ENCODE results near the gene HGFAC.

HGFAC gene

DNA sequence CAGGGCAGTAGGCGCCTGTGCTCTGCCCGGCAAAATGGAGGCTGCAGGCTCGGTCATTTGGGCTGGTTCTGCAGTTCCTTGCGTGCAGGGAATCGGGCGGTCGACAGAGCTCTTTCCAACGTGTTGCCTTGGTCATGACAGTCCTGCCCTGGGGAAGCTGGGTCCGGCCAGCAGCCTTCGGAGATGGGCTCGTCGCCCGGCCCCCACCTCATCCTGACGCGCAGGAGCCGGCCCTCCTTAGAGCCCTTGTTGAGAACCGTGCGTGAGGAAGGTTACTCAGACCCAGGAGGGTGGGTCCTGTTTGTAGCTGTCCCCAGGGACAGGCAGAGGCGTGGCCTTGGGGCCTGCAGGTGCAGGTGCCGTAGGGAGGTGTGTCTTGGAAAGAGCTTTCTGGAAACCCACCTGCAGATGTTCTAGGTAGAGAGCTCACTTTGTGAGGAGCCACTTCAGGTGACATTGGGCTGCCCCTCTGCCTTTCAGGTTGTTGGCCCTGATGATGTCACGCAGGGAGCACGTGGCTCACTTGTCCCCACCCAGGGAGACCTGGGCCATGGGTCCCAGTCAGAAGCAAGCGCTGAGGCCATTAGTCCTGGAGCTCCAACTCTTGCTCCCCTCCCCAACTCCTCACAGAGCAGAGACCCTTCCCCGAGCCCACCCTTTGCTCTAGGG, 15.2 kb upstream of the HGFAC start:
- no peak for DNase-seq (ENCODE audit: low read depth in 2 of 2)

- no peak for DNase-seq (ENCODE audit: low read depth in 2 of 2)
These were observed 14.7 kb upstream of the HGFAC start for GRCh38 chr4:3427134-3427476.

DNA sequence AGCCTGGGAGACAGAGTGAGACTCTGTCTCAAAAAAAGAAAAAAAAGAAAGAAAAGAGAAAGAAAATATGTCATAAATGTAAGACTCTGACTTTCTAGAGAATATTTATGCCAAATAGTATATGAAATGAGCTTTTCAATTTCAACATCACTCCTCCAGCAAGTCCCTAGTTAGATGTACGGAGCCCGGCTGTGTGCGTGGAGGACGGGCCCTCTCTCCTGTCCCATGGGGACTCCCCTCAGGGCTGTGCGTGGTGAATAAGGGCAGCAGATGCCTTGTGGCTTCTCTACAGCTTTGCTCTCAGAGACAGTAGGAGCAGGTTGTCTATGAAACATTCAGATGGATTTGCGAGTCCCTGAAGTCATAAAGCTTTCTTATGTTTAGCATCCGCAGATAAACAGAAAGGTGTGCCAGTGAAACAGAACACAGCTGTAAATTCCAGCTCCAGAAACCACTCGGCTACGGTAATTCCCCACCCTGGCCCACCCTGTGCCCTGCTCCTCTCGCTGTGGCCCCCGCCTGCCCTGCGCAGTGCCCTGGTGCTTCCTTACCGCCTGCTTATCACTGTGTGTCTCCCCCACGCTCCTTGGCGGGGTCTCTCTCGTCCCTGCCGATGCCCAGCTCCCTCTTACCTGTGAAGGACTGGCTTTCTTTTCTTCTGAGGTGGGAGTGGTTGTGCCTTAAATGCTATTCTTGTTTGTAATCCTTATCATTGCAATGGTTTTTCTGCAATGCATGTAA, 13.9 kb upstream of the HGFAC start:
- no peak for DNase-seq (ENCODE audit: low read depth in 2 of 2)

GRCh38 chr4:3429651-3430050, 12.1 kb upstream of the HGFAC start:
- DNase-seq (ENCODE audit: low read depth in 2 of 2), result no peak

DNA sequence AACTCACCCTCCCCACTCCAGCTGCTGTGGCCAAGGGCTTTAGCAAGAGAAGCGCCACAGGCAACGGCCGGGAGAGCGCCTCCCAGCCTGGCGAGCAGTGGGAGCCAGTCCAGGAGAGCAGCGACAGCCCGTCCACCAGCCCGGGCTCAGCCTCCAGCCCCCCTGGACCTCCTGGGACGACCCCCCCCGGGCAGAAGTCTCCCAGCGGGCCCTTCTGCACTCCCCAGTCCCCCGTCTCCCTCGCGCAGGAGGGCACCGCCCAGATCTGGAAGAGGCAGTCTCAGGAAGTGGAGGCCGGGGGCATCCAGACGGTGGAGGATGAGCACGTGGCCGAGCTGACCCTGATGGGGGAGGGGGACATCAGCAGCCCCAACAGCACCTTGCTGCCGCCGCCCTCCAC, 11.2 kb upstream of the HGFAC start:
- no peak for DNase-seq (ENCODE audit: low read depth in 2 of 2)

GRCh38 chr4:3431446-3431993, 10.2 kb upstream of the HGFAC start:
- DNase-seq (ENCODE audit: low read depth in 2 of 2), result no peak

GRCh38 chr4:3432381-3432790, 9.4 kb upstream of the HGFAC start:
- DNase-seq (ENCODE audit: low read depth in 2 of 2), result no peak

GRCh38 chr4:3433138-3433869, 8.5 kb upstream of the HGFAC start:
- DNase-seq (ENCODE audit: low read depth in 2 of 2), result no peak

DNA sequence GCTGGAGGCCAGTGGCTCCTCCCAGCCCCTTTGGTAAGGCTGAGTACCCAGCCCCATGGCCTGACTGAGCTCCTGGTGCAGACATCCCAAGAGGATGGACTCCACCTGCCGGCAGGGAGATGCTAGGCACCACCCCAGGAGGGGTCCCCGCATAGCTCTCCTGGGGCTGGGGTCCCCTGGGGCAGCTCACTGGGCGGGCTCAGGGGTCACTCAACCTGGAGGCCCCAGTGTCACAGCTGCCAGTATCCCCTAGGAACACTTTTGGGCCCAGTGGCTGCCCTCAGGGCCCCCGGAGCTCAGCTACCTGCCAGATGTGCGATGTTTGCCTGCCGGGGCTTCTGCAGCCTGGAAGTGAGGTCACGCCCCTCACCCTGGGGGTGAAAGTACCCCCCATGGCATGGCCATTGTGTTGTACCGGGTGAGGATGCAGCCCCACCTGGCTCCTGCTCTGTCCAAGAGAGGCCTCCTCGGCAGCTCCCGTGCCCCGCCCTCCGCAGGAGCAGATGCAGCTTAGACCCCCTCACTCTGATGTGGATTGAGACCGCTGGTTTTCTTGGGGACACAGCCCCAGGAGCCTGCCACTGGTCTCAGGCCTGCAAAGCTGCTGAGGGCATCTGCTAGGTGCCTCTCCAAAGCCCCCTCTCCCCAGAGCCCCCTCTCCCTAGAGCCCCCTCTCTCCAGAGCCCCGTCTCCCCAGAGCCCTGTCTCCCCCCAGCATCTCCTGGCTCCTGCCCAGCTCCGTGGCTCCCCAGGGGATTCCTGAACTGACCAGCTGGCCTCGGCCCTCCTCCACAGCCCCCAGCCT, 6.7 kb upstream of the HGFAC start:
- no peak for DNase-seq (ENCODE audit: low read depth in 2 of 2)

GRCh38 chr4:3435686-3435956, 6.1 kb upstream of the HGFAC start:
- DNase-seq (ENCODE audit: low read depth in 2 of 2), result no peak

- no peak for DNase-seq (ENCODE audit: low read depth in 2 of 2)
These were observed 5.5 kb upstream of the HGFAC start for GRCh38 chr4:3436048-3436797.

DNA sequence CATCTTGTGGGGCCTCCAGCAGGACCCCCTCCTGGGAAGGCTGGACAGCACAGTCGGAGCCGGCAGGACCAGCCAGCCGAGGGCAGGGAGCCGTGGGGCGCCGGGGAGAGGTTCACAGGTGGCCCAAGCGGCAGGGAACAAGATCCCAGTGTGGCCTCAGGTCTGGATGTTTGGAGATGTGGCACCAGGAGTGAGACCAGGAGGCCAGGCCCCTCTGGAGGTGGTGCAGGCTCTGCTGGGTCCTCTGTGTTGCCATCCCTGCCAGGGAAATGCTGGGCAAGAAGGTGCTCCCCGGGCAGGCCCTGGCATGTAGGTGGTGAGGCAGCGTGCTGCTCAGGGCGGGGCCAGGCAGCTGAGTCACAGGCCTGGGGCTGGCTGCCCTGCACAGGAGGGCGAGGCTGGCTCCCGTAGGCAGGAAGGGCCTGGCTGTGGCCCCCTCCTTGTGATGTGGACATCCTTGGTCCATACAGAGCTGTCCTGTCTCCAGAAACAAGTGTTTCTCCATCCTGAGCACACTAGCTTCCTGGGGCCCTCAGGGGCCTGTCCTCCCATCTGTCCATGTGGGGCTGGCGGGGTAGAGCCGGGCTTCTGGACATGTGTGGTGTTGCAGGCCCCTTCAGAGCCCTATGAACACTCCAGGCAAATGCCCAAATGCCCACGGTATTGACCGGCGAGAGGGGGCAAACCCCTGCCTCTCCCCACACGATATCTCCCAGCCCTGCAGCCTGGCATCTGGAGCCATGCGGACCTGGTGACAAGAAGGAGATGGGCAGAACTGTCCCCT, 4.8 kb upstream of the HGFAC start:
- no peak for DNase-seq (ENCODE audit: low read depth in 2 of 2)

- no peak for DNase-seq (ENCODE audit: low read depth in 2 of 2)
These were observed 4.2 kb upstream of the HGFAC start for GRCh38 chr4:3437582-3437936.

- DNase-seq (ENCODE audit: low read depth in 2 of 2), result no peak
These were observed 3.5 kb upstream of the HGFAC start for GRCh38 chr4:3437998-3438846.

DNA sequence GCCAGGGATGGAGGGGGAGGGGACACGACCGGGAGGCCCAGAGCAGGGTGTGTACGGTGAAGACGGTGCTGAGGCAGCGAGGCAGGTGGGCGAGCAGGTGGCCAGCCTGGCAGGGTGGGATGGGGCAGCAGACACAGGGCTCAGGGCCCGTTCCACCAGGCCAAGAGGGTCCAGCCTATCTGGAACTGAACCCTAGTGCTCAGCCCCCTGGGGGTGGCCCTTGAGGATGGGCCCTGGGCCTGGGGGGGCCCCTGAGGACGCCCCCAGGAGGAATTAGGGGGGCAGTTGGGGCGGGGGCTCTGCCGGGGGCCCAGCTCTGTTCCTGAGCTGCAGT, 3.0 kb upstream of the HGFAC start:
- DNase-seq (ENCODE audit: low read depth in 2 of 2), result no peak

DNA sequence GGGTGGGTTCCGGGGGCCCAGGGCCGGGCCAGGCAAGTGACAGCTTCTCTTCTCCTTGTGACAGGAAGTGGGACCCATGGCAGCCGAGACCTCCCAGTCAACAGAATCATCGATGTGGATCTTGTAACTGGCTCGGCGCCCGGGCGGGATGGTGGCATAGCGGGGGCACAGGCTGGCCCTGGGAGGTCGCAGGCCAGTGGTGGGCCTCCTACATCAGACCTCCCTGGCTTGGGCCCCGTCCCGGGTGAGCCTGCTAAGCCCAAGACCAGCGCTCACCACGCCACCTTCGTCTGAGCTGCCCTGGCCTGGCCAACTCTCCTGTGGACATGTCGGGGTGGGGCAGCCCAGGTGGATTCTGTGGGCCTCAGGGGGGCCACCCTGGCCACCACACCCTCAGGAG, 2.4 kb upstream of the HGFAC start:
- DNase-seq (ENCODE audit: low read depth in 2 of 2), result no peak

DNA sequence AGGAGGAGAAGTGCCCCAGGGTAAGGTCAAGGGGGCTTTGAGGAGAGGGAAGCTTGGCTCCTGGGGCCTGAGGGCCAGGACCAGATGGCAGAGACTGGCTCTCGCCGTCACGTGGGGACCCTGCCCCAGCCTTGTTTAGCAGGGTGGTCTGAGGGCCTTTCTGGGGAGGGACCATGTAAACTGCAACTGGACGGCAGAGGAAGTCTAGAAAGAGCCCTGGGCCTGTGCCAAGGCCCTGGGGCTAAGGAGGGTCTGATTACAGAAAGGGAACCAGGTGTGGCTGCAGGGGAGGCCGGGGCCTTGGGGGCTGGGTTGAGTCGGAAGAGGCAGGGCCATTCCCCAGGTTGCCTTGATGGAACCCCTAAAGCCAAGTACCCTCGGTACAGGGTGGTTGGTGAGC, 1.8 kb upstream of the HGFAC start:
- DNase-seq (ENCODE audit: low read depth in 2 of 2), result no peak

DNA sequence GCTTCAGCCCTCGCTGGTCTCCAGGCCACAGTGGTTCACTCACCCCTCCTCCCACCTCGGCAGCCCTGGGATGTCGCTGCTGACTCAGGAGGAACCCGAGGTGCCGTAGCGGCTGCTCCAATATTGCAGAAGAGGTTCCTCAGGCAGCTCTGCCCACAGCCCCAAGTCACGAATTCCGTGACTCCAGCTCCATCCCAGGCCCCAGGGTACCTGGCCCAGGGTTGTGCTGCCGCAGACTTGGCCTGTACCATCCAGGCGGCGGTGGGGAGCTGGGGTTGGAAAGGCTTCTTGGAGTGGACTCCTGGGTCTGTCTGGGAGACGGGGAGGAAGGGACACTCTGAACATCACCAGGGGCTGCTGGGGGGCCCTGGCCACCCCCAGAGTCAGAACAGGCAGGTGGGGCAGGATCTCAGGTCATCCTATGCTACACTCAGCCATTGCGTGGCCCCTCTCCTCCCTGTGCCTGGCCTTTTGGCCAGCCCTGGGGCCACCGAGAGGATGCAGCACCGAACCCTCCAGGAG, 728 bp upstream of the HGFAC start:
- no peak for DNase-seq (ENCODE audit: low read depth in 2 of 2)

DNA sequence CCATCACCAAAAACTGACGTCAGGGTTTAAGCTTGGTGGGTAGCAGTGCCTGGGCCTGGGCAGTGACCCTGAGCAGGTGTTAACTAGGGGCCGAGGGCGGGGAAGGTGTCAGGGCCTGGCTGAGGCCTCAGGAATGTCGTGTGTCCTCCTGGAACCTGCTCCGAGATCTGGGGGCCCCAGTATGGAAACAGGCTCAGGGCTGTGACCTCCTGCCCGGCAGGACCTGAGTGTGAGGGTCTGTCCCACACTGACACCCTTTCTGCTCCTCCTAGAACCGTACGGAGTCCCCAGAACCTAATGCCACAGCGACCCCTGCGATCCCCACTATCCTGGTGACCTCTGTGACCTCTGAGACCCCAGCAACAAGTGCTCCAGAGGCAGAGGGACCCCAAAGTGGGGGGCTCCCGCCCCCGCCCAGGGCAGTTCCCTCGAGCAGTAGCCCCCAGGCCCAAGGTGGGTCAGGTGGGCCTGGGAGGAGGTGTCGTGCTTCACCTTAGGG, 741 bp downstream of the HGFAC start:
- DNase-seq (ENCODE audit: low read depth in 2 of 2), result no peak
